ENCODE data around the gene PRSS33. TPM values are rescaled to one million over a fixed set of nuclear protein-coding genes. Genes with fewer than 3 reads are reported as not detected.

The PRSS33 gene
- total RNA-seq, 2 experiments from 2014 or later = 0.17 to 0.36 TPM

GRCh38 chr16:2739625-2740430 lies 47.5 kb downstream of the PRSS33 start:
- Mint-ChIP-seq H3K9me3 (no peaks in the 10 kb centered on the region), H3K4me1 (peaks cover 10% of the 10 kb centered on the region), H3K27ac (peak overlapping the region; percentile 88), H3K27me3 (peaks cover 3% of the 10 kb centered on the region), H3K4me3 (peak overlapping the region; percentile 35), H3K36me3 (no peaks in the 10 kb centered on the region)
- ATAC-seq (ENCODE audit: low read depth) = peak; percentile 97
- POLR2A ChIA-PET = interaction anchor here (0.5 to 2.3 kb wide), 4 partner anchors 13 to 57 kb away, joined by 3 to 12 read pairs (median 3); partner anchors contain the start of genes KCTD5 and SRRM2
- peak; percentile 63 for DNase-seq

GRCh38 chr16:2738615-2739014 lies 48.7 kb downstream of the PRSS33 start:
- POLR2A ChIA-PET = interaction anchor here (2.3 kb wide), 1 partner anchor 14 kb away, joined by 12 read pairs; the partner anchor contains the start of gene SRRM2
- H3K36me3 Mint-ChIP-seq = no peaks in the 10 kb centered on the region
- H3K9me3 Mint-ChIP-seq = no peaks in the 10 kb centered on the region
- no peak overlapping the region for H3K4me3 Mint-ChIP-seq
- H3K27ac Mint-ChIP-seq = peak overlapping the region; percentile 48
- ATAC-seq (ENCODE audit: low read depth) (no peak), DNase-seq (no peak)
- H3K27me3 Mint-ChIP-seq = peaks cover 2% of the 10 kb centered on the region
- H3K4me1 Mint-ChIP-seq = peaks cover 10% of the 10 kb centered on the region

DNA sequence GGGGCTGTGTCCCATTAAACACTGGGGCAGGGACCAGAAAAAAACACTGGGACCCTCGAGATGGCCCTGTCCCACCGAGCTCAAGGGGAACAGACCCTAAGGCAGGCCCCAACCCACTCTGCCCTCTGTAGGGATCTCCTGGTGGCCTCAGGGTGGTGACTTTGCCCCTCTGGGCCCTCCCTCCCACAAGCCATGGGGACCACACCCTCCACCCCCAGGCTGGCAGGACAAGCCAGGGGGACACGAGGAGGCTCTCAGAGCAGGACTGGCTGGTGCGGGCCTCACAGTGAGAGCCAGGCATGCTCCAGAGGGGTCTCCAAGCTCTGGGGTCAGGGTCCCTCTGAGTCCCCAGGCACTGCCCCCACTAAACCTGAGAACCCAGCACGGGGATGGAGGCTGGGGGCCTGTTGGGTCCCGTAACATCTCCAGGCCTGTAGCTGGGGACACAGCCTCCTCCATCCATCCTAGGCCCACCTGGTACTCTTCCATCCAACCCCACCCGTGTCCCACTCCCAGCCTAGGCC lies 49.4 kb downstream of the PRSS33 start:
- POLR2A ChIA-PET = no interaction called here
- Mint-ChIP-seq H3K27me3 (peaks cover 2% of the 10 kb centered on the region), H3K4me1 (peaks cover 10% of the 10 kb centered on the region), H3K4me3 (no peak overlapping the region), H3K27ac (no peak overlapping the region), H3K9me3 (no peaks in the 10 kb centered on the region), H3K36me3 (no peaks in the 10 kb centered on the region)
- DNase-seq (no peak), ATAC-seq (ENCODE audit: low read depth) (no peak)

DNA sequence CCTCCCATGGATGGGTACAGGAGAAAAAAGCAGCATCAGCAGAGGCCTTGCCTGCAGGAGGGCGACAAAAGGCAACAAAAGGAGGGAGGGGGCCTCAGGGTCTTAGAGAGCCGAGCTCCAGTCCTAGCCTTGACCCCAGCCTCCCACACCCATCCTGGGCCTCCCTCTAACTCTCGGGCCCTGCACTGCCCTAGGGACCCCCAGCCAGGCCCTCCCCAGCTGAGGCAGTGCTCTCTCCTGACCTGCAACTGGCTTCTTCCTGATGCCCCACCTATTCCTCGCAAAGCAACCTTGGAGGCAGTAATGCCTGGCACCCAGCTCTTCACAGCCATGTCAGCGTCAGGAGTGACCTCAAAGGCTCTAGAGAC lies 50.1 kb downstream of the PRSS33 start:
- POLR2A ChIA-PET = interaction anchor here (1.0 kb wide), 1 partner anchor 9 kb away, joined by 3 read pairs; no protein-coding TSS in a partner anchor
- Mint-ChIP-seq H3K27ac (no peak overlapping the region), H3K36me3 (no peaks in the 10 kb centered on the region), H3K4me3 (no peak overlapping the region), H3K27me3 (peaks cover 2% of the 10 kb centered on the region), H3K9me3 (no peaks in the 10 kb centered on the region), H3K4me1 (peaks cover 10% of the 10 kb centered on the region)
- DNase-seq = no peak
- no peak for ATAC-seq (ENCODE audit: low read depth)

GRCh38 chr16:2736476-2737237 lies 50.7 kb downstream of the PRSS33 start:
- H3K4me3 Mint-ChIP-seq = no peak overlapping the region
- POLR2A ChIA-PET = interaction anchor here (1.0 kb wide), 1 partner anchor 9 kb away, joined by 3 read pairs; no protein-coding TSS in a partner anchor
- DNase-seq (no peak), ATAC-seq (ENCODE audit: low read depth) (no peak)
- peaks cover 10% of the 10 kb centered on the region for H3K4me1 Mint-ChIP-seq
- no peaks in the 10 kb centered on the region for H3K9me3 Mint-ChIP-seq
- H3K27me3 Mint-ChIP-seq = peaks cover 6% of the 10 kb centered on the region
- no peak overlapping the region for H3K27ac Mint-ChIP-seq
- H3K36me3 Mint-ChIP-seq = no peaks in the 10 kb centered on the region

- Mint-ChIP-seq H3K4me3 (no peak overlapping the region), H3K9me3 (no peaks in the 10 kb centered on the region), H3K4me1 (peaks cover 5% of the 10 kb centered on the region), H3K27me3 (peaks cover 8% of the 10 kb centered on the region), H3K36me3 (no peaks in the 10 kb centered on the region), H3K27ac (no peak overlapping the region)
- no peak for ATAC-seq (ENCODE audit: low read depth)
- no peak for DNase-seq
- POLR2A ChIA-PET = no interaction called here
Measured at GRCh38 chr16:2734844-2735515, 52.4 kb downstream of the PRSS33 start.

Other genes starting within 250 kb of the PRSS33 start
- 10 to 100 TPM; 50.6 to 55.1 TPM for gene PDPK1, start 249.5 kb downstream of the PRSS33 start, total RNA-seq
- gene KCTD5, start 105.0 kb downstream of the PRSS33 start, total RNA-seq = 10 to 100 TPM; 27.5 to 30.1 TPM
- gene PRSS27, start 67.3 kb downstream of the PRSS33 start, total RNA-seq = 1 to 10 TPM; 1.9 to 2.2 TPM
- 100 to 1,000 TPM; 740 to 773 TPM for gene SRRM2, start 34.9 kb downstream of the PRSS33 start, total RNA-seq
- gene ELOB, start 10.3 kb downstream of the PRSS33 start, total RNA-seq = 100 to 1,000 TPM; 205 to 210 TPM
- not detected for gene PRSS41, start 10.9 kb upstream of the PRSS33 start, total RNA-seq
- 1 to 10 TPM; 5.6 to 6.9 TPM for gene PRSS21, start 29.7 kb upstream of the PRSS33 start, total RNA-seq
- gene ZG16B, start 42.7 kb upstream of the PRSS33 start, total RNA-seq = 1 to 10 TPM; 6.7 to 8.1 TPM
- not detected for gene PRSS22, start 70.6 kb upstream of the PRSS33 start, total RNA-seq
- gene FLYWCH2, start 95.7 kb upstream of the PRSS33 start, total RNA-seq = 10 to 100 TPM; 21.0 to 21.2 TPM
- gene FLYWCH1, start 124.4 kb upstream of the PRSS33 start, total RNA-seq = 10 to 100 TPM; 65.5 to 69.7 TPM
- gene KREMEN2, start 176.7 kb upstream of the PRSS33 start, total RNA-seq = under 1 TPM in 1 of 2 experiments, not detected in 1; 0.36 TPM
- 10 to 100 TPM; 40.7 to 42.4 TPM for gene PAQR4, start 181.8 kb upstream of the PRSS33 start, total RNA-seq
- 100 to 1,000 TPM; 106 to 116 TPM for gene PKMYT1, start 192.9 kb upstream of the PRSS33 start, total RNA-seq
- not detected for gene CLDN9, start 225.4 kb upstream of the PRSS33 start, total RNA-seq
- not detected for gene CLDN6, start 230.6 kb upstream of the PRSS33 start, total RNA-seq
- gene TNFRSF12A, start 232.8 kb upstream of the PRSS33 start, total RNA-seq = 1 to 10 TPM; 2.9 TPM
- 10 to 100 TPM; 38.1 to 42.6 TPM for gene HCFC1R1, start 236.4 kb upstream of the PRSS33 start, total RNA-seq
- 10 to 100 TPM; 36.3 to 36.9 TPM for gene THOC6, start 236.5 kb upstream of the PRSS33 start, total RNA-seq
- gene BICDL2, start 249.4 kb upstream of the PRSS33 start, total RNA-seq = 1 to 10 TPM; 1.6 TPM

Measured in activated naive CD8-positive, alpha-beta T cell treated with anti-CD3 and anti-CD28 coated beads, Interleukin-2, amount 10 ng/mL, durations not matched to agents 7 days and 5 days (primary cell).